Measurements from ENCODE around the gene TBPL1. TPM values are rescaled to one million over a fixed set of nuclear protein-coding genes. Genes with fewer than 3 reads are reported as not detected.

The TBPL1 gene
- total RNA-seq, 3 donors from 2014 or later: 10.2 to 16.4 (median 15.4) TPM

DNA sequence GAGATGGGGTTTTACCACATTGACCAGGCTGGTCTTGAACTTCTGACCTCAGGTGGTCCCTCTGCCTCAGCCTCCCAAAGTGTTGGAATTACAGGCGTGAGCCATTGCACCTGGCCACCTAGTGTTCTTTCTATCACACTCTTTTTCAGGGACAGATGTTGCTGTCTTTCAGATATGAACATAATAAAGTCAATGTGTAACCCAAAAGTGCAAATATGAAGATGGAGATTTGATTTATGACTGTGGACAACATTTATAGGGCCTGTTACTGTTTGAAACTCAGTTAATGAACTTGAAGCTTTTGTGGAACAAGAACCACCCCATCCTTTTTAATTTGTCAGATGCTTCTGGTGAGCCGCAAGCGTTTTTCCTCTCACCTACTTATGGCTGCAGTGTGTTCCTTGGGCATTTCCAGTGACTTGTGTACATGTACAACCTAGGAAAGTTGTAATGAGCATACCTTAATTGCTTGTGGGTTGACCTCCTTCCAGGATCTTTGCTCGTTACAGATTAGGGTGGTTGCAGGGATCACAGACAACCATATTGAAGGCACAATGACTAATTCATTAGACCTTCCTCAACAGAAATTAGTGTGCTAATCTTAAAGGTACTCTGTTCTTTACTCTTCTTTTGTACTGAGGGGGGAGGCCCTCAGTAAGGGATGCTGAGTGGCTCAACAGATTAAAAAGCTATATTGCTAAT, 6.8 kb downstream of the TBPL1 start:
- no peaks in the 10 kb centered on the region for H3K4me1 ChIP-seq
- no peaks in the 10 kb centered on the region for H3K9me3 ChIP-seq
- no peaks in the 10 kb centered on the region for H3K36me3 ChIP-seq
- TF ChIP-seq POLR2AphosphoS5 (IDR thresholded peaks at IDR 0.05) (no peak), POLR2A (IDR thresholded peaks at IDR 0.05) (no peak)
- TF ChIP-seq, protein P1, sequence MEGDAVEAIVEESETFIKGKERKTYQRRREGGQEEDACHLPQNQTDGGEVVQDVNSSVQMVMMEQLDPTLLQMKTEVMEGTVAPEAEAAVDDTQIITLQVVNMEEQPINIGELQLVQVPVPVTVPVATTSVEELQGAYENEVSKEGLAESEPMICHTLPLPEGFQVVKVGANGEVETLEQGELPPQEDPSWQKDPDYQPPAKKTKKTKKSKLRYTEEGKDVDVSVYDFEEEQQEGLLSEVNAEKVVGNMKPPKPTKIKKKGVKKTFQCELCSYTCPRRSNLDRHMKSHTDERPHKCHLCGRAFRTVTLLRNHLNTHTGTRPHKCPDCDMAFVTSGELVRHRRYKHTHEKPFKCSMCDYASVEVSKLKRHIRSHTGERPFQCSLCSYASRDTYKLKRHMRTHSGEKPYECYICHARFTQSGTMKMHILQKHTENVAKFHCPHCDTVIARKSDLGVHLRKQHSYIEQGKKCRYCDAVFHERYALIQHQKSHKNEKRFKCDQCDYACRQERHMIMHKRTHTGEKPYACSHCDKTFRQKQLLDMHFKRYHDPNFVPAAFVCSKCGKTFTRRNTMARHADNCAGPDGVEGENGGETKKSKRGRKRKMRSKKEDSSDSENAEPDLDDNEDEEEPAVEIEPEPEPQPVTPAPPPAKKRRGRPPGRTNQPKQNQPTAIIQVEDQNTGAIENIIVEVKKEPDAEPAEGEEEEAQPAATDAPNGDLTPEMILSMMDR (IDR thresholded peaks at IDR 0.05): no peak
- no peak overlapping the region for H3K4me3 ChIP-seq
- H3K27ac ChIP-seq: no peak overlapping the region
- no peaks in the 10 kb centered on the region for H3K27me3 ChIP-seq
- intact Hi-C loops (cut with DNase I; ENCODE audit: low total_unique reads): no loop called here
- DNase-seq (ENCODE audit: low spot score in 2 of 2): no peak

DNA sequence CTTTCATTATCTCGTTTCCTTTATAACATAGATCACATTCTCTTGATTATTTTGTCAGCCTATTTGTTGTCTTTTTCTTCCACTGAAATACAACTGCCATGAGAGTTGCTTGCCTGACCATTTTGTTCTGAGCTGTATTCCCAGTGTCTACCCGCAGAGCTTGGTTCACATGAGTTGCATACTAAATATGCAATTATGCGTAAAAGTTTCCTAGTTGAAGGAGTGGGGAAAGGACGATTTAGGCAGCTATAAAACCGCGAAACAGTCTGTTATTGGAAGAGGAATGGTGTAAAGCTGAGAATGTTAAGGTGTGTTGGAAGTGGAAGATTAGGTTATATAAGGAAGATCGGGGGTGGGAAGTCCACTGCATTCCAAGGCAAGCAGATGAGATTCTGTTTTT, 8.8 kb downstream of the TBPL1 start:
- Histone ChIP-seq H3K9me3 (no peaks in the 10 kb centered on the region), H3K4me1 (no peaks in the 10 kb centered on the region), H3K27ac (no peak overlapping the region), H3K36me3 (no peaks in the 10 kb centered on the region), H3K27me3 (no peaks in the 10 kb centered on the region), H3K4me3 (no peak overlapping the region)
- intact Hi-C loops (cut with DNase I; ENCODE audit: low total_unique reads): no loop called here
- TF ChIP-seq, protein P1 (IDR thresholded peaks at IDR 0.05): no peak
- TF ChIP-seq POLR2A (IDR thresholded peaks at IDR 0.05) (no peak), POLR2AphosphoS5 (IDR thresholded peaks at IDR 0.05) (no peak)
- DNase-seq (ENCODE audit: low spot score in 2 of 2): no peak

DNA sequence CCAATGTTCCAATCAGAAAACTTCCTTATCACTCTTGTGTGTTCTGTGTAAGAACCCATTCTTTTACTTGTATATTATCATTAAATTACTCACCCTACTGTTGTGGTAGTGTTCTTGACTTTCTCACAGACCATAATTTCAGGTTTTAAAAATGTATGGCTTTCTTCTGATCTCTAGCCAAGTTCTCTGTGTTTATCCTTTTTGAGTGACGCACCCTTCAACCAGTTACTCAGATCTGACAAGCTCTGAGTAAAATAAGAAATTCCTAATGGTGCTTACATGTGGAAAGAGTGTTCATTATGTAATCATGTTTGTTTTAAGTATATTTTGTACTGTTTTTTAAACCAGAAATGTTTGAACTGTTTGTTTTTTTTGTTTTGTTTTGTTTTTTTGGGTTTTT, 11.0 kb downstream of the TBPL1 start:
- TF ChIP-seq, protein P1 (IDR thresholded peaks at IDR 0.05): no peak
- TF ChIP-seq POLR2A (IDR thresholded peaks at IDR 0.05) (no peak), POLR2AphosphoS5 (IDR thresholded peaks at IDR 0.05) (no peak)
- H3K36me3 ChIP-seq: no peaks in the 10 kb centered on the region
- no peaks in the 10 kb centered on the region for H3K9me3 ChIP-seq
- intact Hi-C loops (cut with DNase I; ENCODE audit: low total_unique reads): no loop called here
- no peaks in the 10 kb centered on the region for H3K27me3 ChIP-seq
- H3K4me1 ChIP-seq: no peaks in the 10 kb centered on the region
- no peak overlapping the region for H3K27ac ChIP-seq
- no peak for DNase-seq (ENCODE audit: low spot score in 2 of 2)
- H3K4me3 ChIP-seq: no peak overlapping the region

DNA sequence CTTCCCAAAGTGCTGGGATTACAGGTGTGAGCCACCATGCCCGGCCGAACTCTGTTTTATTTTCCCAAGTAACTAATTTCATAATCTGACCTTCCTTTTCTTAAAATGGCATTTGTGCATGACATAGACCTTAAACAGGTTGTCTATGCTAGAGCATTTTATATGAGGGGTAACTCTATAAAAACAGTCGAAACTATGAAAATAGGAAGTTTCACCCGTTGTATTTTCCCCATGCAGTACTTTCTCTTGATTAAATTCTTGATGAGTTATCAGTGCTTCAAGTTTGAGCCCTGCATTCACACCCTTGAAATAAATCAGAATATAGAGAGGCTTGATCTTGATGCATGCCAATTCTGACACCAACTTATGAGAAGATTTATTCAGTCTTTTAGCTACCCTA, 11.7 kb downstream of the TBPL1 start:
- no peaks in the 10 kb centered on the region for H3K4me1 ChIP-seq
- no peaks in the 10 kb centered on the region for H3K9me3 ChIP-seq
- H3K4me3 ChIP-seq: no peak overlapping the region
- DNase-seq (ENCODE audit: low spot score in 2 of 2): no peak
- TF ChIP-seq, protein P1 (IDR thresholded peaks at IDR 0.05): no peak
- TF ChIP-seq POLR2AphosphoS5 (IDR thresholded peaks at IDR 0.05) (no peak), POLR2A (IDR thresholded peaks at IDR 0.05) (no peak)
- no peaks in the 10 kb centered on the region for H3K36me3 ChIP-seq
- no peak overlapping the region for H3K27ac ChIP-seq
- intact Hi-C loops (cut with DNase I; ENCODE audit: low total_unique reads): no loop called here
- H3K27me3 ChIP-seq: no peaks in the 10 kb centered on the region

DNA sequence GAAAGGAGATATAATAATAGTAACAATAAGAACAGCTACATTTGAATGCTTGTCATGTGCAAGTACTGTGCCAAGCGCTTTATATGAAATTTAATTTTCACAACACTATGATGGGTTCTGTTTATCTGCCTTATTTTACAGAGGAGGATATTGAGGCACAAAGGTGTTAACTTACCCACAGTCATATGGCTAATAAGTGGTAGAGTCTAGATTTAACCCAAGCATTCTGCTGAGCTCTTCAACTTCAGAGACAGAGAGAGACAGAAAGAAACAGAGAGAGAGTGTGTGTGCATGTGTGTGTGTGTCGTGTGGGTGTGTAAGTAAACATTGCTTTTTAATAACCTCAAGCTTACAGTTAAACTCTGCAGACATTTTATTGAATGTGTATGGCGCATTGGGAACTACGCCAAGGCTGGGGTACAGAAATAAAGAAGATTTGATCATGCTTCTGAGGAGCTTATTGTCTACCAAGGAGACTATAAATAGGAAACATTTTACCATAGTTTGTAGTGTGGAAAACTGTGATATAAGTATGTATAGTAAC, 12.9 kb downstream of the TBPL1 start:
- intact Hi-C loops (cut with DNase I; ENCODE audit: low total_unique reads): no loop called here
- Histone ChIP-seq H3K4me1 (no peaks in the 10 kb centered on the region), H3K4me3 (no peak overlapping the region), H3K27me3 (no peaks in the 10 kb centered on the region), H3K9me3 (no peaks in the 10 kb centered on the region), H3K36me3 (no peaks in the 10 kb centered on the region), H3K27ac (no peak overlapping the region)
- TF ChIP-seq POLR2AphosphoS5 (IDR thresholded peaks at IDR 0.05): no peak
- TF ChIP-seq, protein P1 (IDR thresholded peaks at IDR 0.05): no peak
- no peak for TF ChIP-seq POLR2A (IDR thresholded peaks at IDR 0.05)
- no peak for DNase-seq (ENCODE audit: low spot score in 2 of 2)

All from breast epithelium (tissue), 4 donors.